Prostate gland (tissue), 2 donors: ENCODE results near the gene NAV2.

Experiments
- CTCF ChIP-seq, 4 experiments: fragments of 200-600 bp in 2 of 4; fragments of 450-650 bp in 2 of 4; sonication (generic) in 2 of 4; IDR thresholded peaks; 1 replicate in 3 of 4; 2 replicates in 1 of 4; pipeline ENCODE4 v1.5.1; 2016 to 2019; ENCODE audit warnings: antibody characterized with exemption in 4 of 4, mild to moderate bottlenecking in 2 of 4, moderate library complexity in 2 of 4
- POLR2A ChIP-seq: fragments of 450-650 bp; IDR thresholded peaks from one replicate; pipeline ENCODE4 v1.6.1; 2016; ENCODE audit warnings: antibody characterized with exemption, mild to moderate bottlenecking
- POLR2AphosphoS5 ChIP-seq: sonication (generic); formaldehyde crosslinking; IDR thresholded peaks from one replicate; pipeline ENCODE4 v1.6.1; 2017; ENCODE audit warnings: antibody characterized with exemption

- TF ChIP-seq POLR2A (no peak), CTCF (IDR thresholded peaks at IDR 0.05) (no peak), POLR2AphosphoS5 (no peak)
Measured at GRCh38 chr11:19740586-19740985, 27.9 kb downstream of the NAV2 start.
